HepG2 (cell line): ENCODE measurements around the gene NUDCD3. TPM values are rescaled to one million over a fixed set of nuclear protein-coding genes. Genes with fewer than 3 reads are reported as not detected.

Experiments used
- ATF4 ChIP-seq, 2 experiments: fragments of 450-650 bp in 1 of 2; sonication (generic) in 1 of 2; formaldehyde crosslinking; IDR thresholded peaks; 2 replicates each; pipeline versions ENCODE4 v1.5.0 to v1.8.0; 2020 to 2022; ENCODE audit warnings: mild to moderate bottlenecking in 1 of 2, missing genetic modification reagents in 1 of 2
- DDIT3 ChIP-seq: sonication (generic); formaldehyde crosslinking; IDR thresholded peaks from 2 replicates; pipeline ENCODE4 v1.4.0; 2020; ENCODE audit warnings: mild to moderate bottlenecking, missing genetic modification reagents
- ETV6 ChIP-seq: sonication (generic); formaldehyde crosslinking; conservative IDR thresholded peaks from 2 replicates; pipeline ENCODE4 v1.4.0; 2020; ENCODE audit warnings: missing genetic modification reagents
- HNF4G ChIP-seq, 2 experiments: sonication (generic) in 1 of 2; formaldehyde crosslinking in 1 of 2; IDR thresholded peaks; 2 replicates each; pipeline versions ENCODE4 v1.4.0 to v1.6.1; 2011 to 2020; ENCODE audit warnings: borderline replicate concordance in 2 of 2, low read depth in 2 of 2, mild to moderate bottlenecking in 2 of 2, low read length in 1 of 2, missing genetic modification reagents in 1 of 2, moderate library complexity in 1 of 2
- JDP2 ChIP-seq: sonication (generic); formaldehyde crosslinking; IDR thresholded peaks from 2 replicates; pipeline ENCODE4 v1.8.1; 2022; ENCODE audit warnings: missing genetic modification reagents, borderline replicate concordance
- KDM5B ChIP-seq: sonication (generic); formaldehyde crosslinking; IDR thresholded peaks from 2 replicates; pipeline ENCODE4 v1.4.0; 2020; ENCODE audit warnings: missing genetic modification reagents, mild to moderate bottlenecking, borderline replicate concordance
- KLF9 ChIP-seq: IDR thresholded peaks from 2 replicates; pipeline ENCODE4 v1.6.1; 2016; ENCODE audit warnings: low read depth
- NCOR1 ChIP-seq: fragments of 200-600 bp; sonication (generic); IDR thresholded peaks from 2 replicates; pipeline ENCODE4 v1.7.0; 2017; ENCODE audit warnings: antibody characterized with exemption, low read length, borderline replicate concordance
- NFE2L2 ChIP-seq: fragments of 150-350 bp; IDR thresholded peaks from 2 replicates; pipeline ENCODE4 v1.6.1; 2014; ENCODE audit warnings: low read length
- PHF8 ChIP-seq: sonication (generic); formaldehyde crosslinking; IDR thresholded peaks from 2 replicates; pipeline ENCODE4 v1.5.0; 2020; ENCODE audit warnings: missing genetic modification reagents
- ZFP37 ChIP-seq: sonication (generic); formaldehyde crosslinking; IDR thresholded peaks from 2 replicates; pipeline ENCODE4 v1.4.0; 2020; ENCODE audit warnings: missing genetic modification reagents, borderline replicate concordance
- ZKSCAN5 ChIP-seq: sonication (generic); formaldehyde crosslinking; IDR thresholded peaks from 2 replicates; pipeline ENCODE4 v1.5.1; 2020; ENCODE audit warnings: mild to moderate bottlenecking, missing genetic modification reagents
- ZNF142 ChIP-seq: sonication (generic); formaldehyde crosslinking; IDR thresholded peaks from 2 replicates; pipeline ENCODE4 v1.4.0; 2020; ENCODE audit warnings: missing genetic modification reagents
- ZNF331 ChIP-seq: sonication (generic); formaldehyde crosslinking; IDR thresholded peaks from 2 replicates; pipeline ENCODE4 v1.4.0; 2020; ENCODE audit warnings: missing genetic modification reagents
- ZNF382 ChIP-seq: sonication (generic); formaldehyde crosslinking; IDR thresholded peaks from 2 replicates; pipeline ENCODE4 v1.5.0; 2020; ENCODE audit warnings: missing genetic modification reagents, mild to moderate bottlenecking, borderline replicate concordance
- ZNF530 ChIP-seq: sonication (generic); formaldehyde crosslinking; IDR thresholded peaks from 2 replicates; pipeline ENCODE4 v1.5.0; 2020; ENCODE audit warnings: low read depth, mild to moderate bottlenecking, missing genetic modification reagents
- ZNF572 ChIP-seq: sonication (generic); formaldehyde crosslinking; IDR thresholded peaks from 2 replicates; pipeline ENCODE4 v1.5.1; 2020; ENCODE audit warnings: mild to moderate bottlenecking, missing genetic modification reagents
- ZNF597 ChIP-seq: sonication (generic); formaldehyde crosslinking; IDR thresholded peaks from 2 replicates; pipeline ENCODE4 v1.5.0; 2020; ENCODE audit warnings: missing genetic modification reagents
- ZNF652 ChIP-seq: IDR thresholded peaks from 2 replicates; pipeline ENCODE4 v1.6.1; 2016; ENCODE audit warnings: low read depth, borderline replicate concordance
- polyA plus RNA-seq, 8 experiments: library from polyadenylated mRNA; depleted of rRNA in 3 of 8; stranded (reverse) in 7 of 8; unstranded in 1 of 8; fragments of >200 nt; fragmentation: Illumina TruSeq in 4 of 8; extraction: Trizol in 4 of 8; gene quantifications; 2 replicates each; pipeline versions ENCODE4 v1.2.1 to v1.2.3, GENCODE V29; 2011 to 2016; ENCODE audit warnings: low read depth in 4 of 8, missing spikeins in 1 of 8, mixed read lengths in 1 of 8; ENCODE audit not compliant: insufficient read depth in 1 of 8
- total RNA-seq, 5 experiments: library from RNA; depleted of rRNA; stranded (reverse); fragments of >200 nt; fragmentation: Illumina TruSeq; extraction: Trizol; gene quantifications; 2 replicates each; pipeline ENCODE4 v1.2.3, GENCODE V29; 2016; ENCODE audit warnings: low read depth in 1 of 5

The NUDCD3 gene
- total and polyA plus RNA-seq, 2 of the 13 experiments (the other 11 are each of a cell fraction or from before 2014, with no cell fraction given): 20.8 to 49.9 TPM

- TF ChIP-seq NCOR1: peak; percentile 51; the same call in 1 of the 2 replicates
- TF ChIP-seq ZNF142: peak; percentile 98
- TF ChIP-seq ZNF572 (CRISPR knock-in tag): 0 out of 2 replicates have a peak, but pooled peaks have one; percentile 14
- TF ChIP-seq HNF4G (IDR thresholded peaks at IDR 0.05; ENCODE audit: borderline replicate concordance, low read depth, low read length): no peak
- 0 out of 2 replicates have a peak, but pooled peaks have one; percentile 16 for TF ChIP-seq HNF4G (CRISPR knock-in tag; IDR thresholded peaks at IDR 0.05; ENCODE audit: borderline replicate concordance, low read depth)
- TF ChIP-seq ZNF652 (CRISPR knock-in tag): no peak
- no peak for TF ChIP-seq ZNF530 (CRISPR knock-in tag)
- no peak for TF ChIP-seq KLF9 (CRISPR knock-in tag)
- peak; percentile 98 for TF ChIP-seq PHF8
- TF ChIP-seq KDM5B (CRISPR knock-in tag): peak; percentile 90
- no peak for TF ChIP-seq ZFP37 (CRISPR knock-in tag)
- TF ChIP-seq ETV6 (CRISPR knock-in tag): 0 out of 2 replicates have a peak, but pooled peaks have one; percentile 54
- TF ChIP-seq ZNF382 (CRISPR knock-in tag): no peak
- no peak for TF ChIP-seq ZNF597 (CRISPR knock-in tag)
- TF ChIP-seq ZKSCAN5 (CRISPR knock-in tag): no peak
- TF ChIP-seq JDP2 (CRISPR knock-in tag): no peak
- TF ChIP-seq ATF4 (CRISPR knock-in tag; IDR thresholded peaks at IDR 0.05): peak in 1 of 2 experiments; percentile 85; a peak in 2 of 4 replicates
- TF ChIP-seq DDIT3 (CRISPR knock-in tag): no peak
- TF ChIP-seq ZNF331: no peak
- no peak for TF ChIP-seq NFE2L2
Measured at GRCh38 chr7:44490351-44491200, at the start of gene NUDCD3 (continued).
